Panc1 (cell line): ENCODE measurements around the gene TTLL6.

Experiments used
- CTCF ChIP-seq: fragments of 450-650 bp; IDR thresholded peaks from 2 replicates; pipeline ENCODE4 v1.5.1; 2017; ENCODE audit warnings: mild to moderate bottlenecking
- SIN3A ChIP-seq: IDR thresholded peaks from 2 replicates; pipeline ENCODE4 v1.6.1; 2012; ENCODE audit warnings: low read depth, mild to moderate bottlenecking, low read length, moderate library complexity, borderline replicate concordance; ENCODE audit not compliant: insufficient read depth

DNA sequence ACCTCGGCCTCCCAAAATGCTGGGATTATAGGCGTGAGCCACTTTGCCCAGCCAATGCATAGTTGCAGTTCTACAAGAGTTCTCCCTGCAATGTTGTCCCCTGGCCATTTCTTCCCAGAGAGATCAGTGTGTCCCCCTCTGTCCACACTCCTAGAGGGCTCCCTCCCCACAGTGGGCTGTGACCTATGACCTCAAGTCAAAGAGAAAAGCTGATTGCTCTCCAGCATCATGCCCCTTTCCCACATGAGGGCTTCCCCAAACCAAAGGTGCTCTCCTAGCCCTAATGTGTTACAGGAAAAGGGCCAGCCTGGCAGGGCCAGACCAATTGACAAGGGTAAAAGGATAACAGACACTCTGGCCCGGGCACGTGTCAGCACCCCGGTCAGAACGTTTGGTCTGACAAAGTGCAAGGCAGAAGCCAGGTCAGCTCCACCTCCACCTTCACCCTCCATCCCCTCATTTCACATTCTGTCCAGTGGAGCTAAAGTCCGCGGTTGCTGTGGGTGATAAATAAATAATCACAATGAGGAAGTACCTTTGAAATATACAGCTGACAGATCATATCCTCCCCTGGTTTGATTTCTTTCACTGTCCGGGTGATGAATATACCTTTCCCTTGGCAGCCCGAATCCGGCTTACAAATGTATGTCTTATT, 17.8 kb downstream of the TTLL6 start:
- TF ChIP-seq CTCF (no peak), SIN3A (no peak)
